Measurements from ENCODE around the gene TYSND1. TPM values are rescaled to one million over a fixed set of nuclear protein-coding genes. Genes with fewer than 3 reads are reported as not detected.
"Not testable (repeated sequence)": the region's sequence is repeated elsewhere in the genome, so short reads cannot be mapped to it uniquely, and the experiment has no call there.

TYSND1 gene
- total RNA-seq, 1 experiment from 2014 or later, result 23.6 TPM

DNA sequence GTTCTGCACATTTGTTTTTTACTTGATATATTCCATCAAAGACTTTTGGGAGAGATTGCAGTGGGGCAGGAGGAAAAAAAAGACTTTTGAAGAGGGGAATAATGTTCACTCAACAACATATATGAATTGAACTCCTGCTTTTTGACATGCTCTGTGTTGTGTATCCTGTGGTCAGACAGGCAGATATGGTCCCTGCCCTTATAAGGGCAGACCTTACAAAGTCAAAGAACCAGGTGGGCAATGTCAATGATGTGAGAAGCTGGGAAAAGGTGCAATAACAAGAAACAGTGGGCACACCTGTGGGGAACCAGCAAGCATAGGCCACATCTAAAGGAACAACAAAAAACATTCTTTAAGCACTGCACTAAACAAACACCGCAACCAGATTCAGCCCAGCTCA lies 22.1 kb downstream of the TYSND1 start:
- peaks cover 5% of the 10 kb centered on the region for H3K79me2 ChIP-seq (ENCODE audit: low read length)
- no peaks in the 10 kb centered on the region for H4K20me1 ChIP-seq (ENCODE audit: insufficient read depth, low read depth, low read length)
- H2AFZ ChIP-seq (ENCODE audit: low read length), result no peak overlapping the region
- no peaks in the 10 kb centered on the region for H3K27me3 ChIP-seq (ENCODE audit: low read length)
- no peaks in the 10 kb centered on the region for H3K4me1 ChIP-seq (ENCODE audit: low read length)
- no peaks in the 10 kb centered on the region for H3K9me3 ChIP-seq (ENCODE audit: low read length)
- H3K27ac ChIP-seq (ENCODE audit: low read length), result no peak overlapping the region
- peaks cover 6% of the 10 kb centered on the region for H3K36me3 ChIP-seq (ENCODE audit: insufficient read depth, low read length)
- H3K9ac ChIP-seq (ENCODE audit: low read length), result no peak overlapping the region
- no peak overlapping the region for H3K4me2 ChIP-seq (ENCODE audit: low read depth, low read length, poor library complexity, severe bottlenecking)
- no peaks in the 10 kb centered on the region for H3K9me2 ChIP-seq (replicated peaks; ENCODE audit: insufficient read depth, low read length)
- DNase-seq, result no peak
- no peak overlapping the region for H3K4me3 ChIP-seq (ENCODE audit: low read length)

DNA sequence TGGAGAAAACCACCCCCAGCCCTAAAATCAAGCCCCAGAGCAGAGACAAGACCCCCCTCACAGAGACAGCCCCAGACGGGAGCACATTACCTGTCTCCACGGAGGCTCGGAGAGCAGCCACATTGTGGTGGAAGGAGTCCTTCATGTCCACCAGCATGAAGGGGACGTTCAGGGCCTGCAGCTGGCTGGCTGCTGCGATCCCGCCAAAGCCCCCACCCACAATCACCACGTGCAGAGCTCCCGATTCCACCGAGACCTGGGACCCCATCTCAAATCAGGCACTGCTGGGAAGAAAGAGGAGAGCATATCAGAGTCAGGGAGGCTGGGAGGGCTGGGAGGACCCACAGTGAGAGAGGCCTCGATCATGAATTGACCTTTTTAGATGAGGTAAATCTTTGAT lies 22.7 kb downstream of the TYSND1 start:
- H3K4me3 ChIP-seq (ENCODE audit: low read length), result no peak overlapping the region
- H3K9ac ChIP-seq (ENCODE audit: low read length), result no peak overlapping the region
- no peaks in the 10 kb centered on the region for H4K20me1 ChIP-seq (ENCODE audit: insufficient read depth, low read depth, low read length)

DNA sequence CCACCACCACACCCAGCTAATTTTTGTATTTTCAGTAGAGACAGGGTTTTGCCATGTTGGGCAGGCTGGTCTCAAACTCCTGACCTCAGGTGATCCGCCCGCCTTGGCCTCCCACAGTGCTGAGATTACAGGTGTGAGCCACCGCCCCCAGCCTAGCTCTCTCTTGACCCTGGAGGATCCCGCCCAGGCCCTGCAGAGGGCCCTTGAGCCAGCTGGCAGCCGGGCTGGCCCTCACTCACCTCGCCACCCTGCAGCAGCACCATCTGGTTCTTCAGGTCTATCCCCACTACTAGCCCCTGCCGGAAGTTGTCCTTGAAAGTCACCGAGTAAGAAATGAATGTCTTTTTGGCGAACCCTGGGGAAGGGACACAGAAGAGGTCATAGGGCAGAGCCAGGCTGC lies 23.3 kb downstream of the TYSND1 start:
- not testable (repeated sequence) for H3K36me3 ChIP-seq (ENCODE audit: insufficient read depth, low read length); H3K9me3 ChIP-seq (ENCODE audit: low read length); H3K27ac ChIP-seq (ENCODE audit: low read length); H3K4me1 ChIP-seq (ENCODE audit: low read length); H3K9ac ChIP-seq (ENCODE audit: low read length); H3K4me2 ChIP-seq (ENCODE audit: low read depth, low read length, poor library complexity, severe bottlenecking); H3K27me3 ChIP-seq (ENCODE audit: low read length); H3K9me2 ChIP-seq (replicated peaks; ENCODE audit: insufficient read depth, low read length); H3K4me3 ChIP-seq (ENCODE audit: low read length); H3K79me2 ChIP-seq (ENCODE audit: low read length); H2AFZ ChIP-seq (ENCODE audit: low read length); DNase-seq; H4K20me1 ChIP-seq (ENCODE audit: insufficient read depth, low read depth, low read length)

More for the DNA sequence above, 22.7 kb downstream of the TYSND1 start:
- H3K27ac ChIP-seq (ENCODE audit: low read length), result no peak overlapping the region
- H3K4me1 ChIP-seq (ENCODE audit: low read length), result no peaks in the 10 kb centered on the region
- DNase-seq, result no peak
- H3K27me3 ChIP-seq (ENCODE audit: low read length), result no peaks in the 10 kb centered on the region
- no peaks in the 10 kb centered on the region for H3K9me3 ChIP-seq (ENCODE audit: low read length)
- peaks cover 3% of the 10 kb centered on the region; the same call in 1 of the 2 replicates for H3K79me2 ChIP-seq (ENCODE audit: low read length)
- H3K9me2 ChIP-seq (replicated peaks; ENCODE audit: insufficient read depth, low read length), result no peaks in the 10 kb centered on the region
- H3K4me2 ChIP-seq (ENCODE audit: low read depth, low read length, poor library complexity, severe bottlenecking), result no peak overlapping the region
- H3K36me3 ChIP-seq (ENCODE audit: insufficient read depth, low read length), result peaks cover 4% of the 10 kb centered on the region; the same call in 1 of the 2 replicates
- H2AFZ ChIP-seq (ENCODE audit: low read length), result no peak overlapping the region

DNA sequence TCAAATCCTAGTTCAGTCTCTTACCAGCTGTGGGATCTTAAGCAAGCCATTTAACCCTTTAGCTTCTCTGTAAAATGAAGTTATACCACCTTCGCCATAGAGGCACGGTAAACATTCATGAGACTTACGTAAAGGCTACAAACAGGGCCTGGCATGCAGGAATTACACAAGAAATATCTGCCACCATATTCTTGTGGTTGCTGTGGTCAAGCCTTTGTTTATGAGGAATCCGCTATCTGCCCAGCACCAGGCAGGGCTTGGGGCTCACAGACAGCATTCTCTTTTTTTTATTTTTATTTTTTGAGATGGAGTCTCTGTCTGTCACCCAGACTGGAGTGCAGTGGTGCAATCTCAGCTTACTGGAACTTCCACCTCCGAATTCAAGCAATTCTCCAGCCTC lies 23.8 kb downstream of the TYSND1 start:
- H3K4me1 ChIP-seq (ENCODE audit: low read length), result no peaks in the 10 kb centered on the region
- no peaks in the 10 kb centered on the region for H4K20me1 ChIP-seq (ENCODE audit: insufficient read depth, low read depth, low read length)
- H3K27ac ChIP-seq (ENCODE audit: low read length), result no peak overlapping the region
- peaks cover 3% of the 10 kb centered on the region; the same call in 1 of the 2 replicates for H3K79me2 ChIP-seq (ENCODE audit: low read length)
- DNase-seq, result no peak
- no peak overlapping the region for H3K4me3 ChIP-seq (ENCODE audit: low read length)
- H3K4me2 ChIP-seq (ENCODE audit: low read depth, low read length, poor library complexity, severe bottlenecking), result no peak overlapping the region
- H3K9me3 ChIP-seq (ENCODE audit: low read length), result no peaks in the 10 kb centered on the region
- no peaks in the 10 kb centered on the region for H3K27me3 ChIP-seq (ENCODE audit: low read length)
- H2AFZ ChIP-seq (ENCODE audit: low read length), result no peak overlapping the region
- no peak overlapping the region for H3K9ac ChIP-seq (ENCODE audit: low read length)
- H3K9me2 ChIP-seq (replicated peaks; ENCODE audit: insufficient read depth, low read length), result no peaks in the 10 kb centered on the region
- peaks cover 4% of the 10 kb centered on the region; the same call in 1 of the 2 replicates for H3K36me3 ChIP-seq (ENCODE audit: insufficient read depth, low read length)

DNA sequence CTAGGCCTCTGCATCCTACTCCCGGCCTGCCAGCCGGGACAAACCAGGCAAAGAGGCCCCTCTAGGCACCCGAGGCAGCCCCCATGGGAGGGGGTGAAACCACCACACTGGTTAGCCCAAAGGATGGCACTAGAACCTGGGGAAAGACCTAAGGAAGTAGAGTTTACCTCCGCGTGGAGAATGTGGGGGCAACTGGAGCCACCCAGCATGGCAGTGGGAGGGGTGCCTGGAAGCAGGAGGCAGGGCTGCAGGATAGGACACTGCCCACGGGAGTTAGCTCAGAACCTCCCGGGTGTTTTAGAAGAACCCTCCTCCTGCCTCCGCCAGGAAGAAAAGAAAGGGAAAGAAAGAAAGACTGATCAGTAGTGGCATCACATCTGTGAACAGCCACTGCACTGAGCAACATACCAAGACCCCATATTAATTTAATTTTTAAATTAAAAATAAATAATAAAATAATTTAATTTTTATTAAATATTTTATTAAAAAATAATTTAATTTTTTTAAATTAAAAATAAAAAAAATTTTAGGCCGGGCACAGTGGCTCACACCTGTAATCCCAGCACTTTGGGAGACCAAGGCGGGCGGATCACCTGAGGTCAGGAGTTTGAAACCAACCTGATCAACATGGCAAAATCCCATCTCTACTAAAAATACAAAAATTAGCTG lies 25.1 kb downstream of the TYSND1 start:
- no peak overlapping the region for H3K4me2 ChIP-seq (ENCODE audit: low read depth, low read length, poor library complexity, severe bottlenecking)
- H3K36me3 ChIP-seq (ENCODE audit: insufficient read depth, low read length), result peaks cover 4% of the 10 kb centered on the region; the same call in 1 of the 2 replicates
- no peak overlapping the region for H3K27ac ChIP-seq (ENCODE audit: low read length)
- H3K4me1 ChIP-seq (ENCODE audit: low read length), result no peaks in the 10 kb centered on the region
- H2AFZ ChIP-seq (ENCODE audit: low read length), result no peak overlapping the region
- no peak overlapping the region for H3K4me3 ChIP-seq (ENCODE audit: low read length)
- H3K79me2 ChIP-seq (ENCODE audit: low read length), result peaks cover 3% of the 10 kb centered on the region; the same call in 1 of the 2 replicates
- no peaks in the 10 kb centered on the region for H4K20me1 ChIP-seq (ENCODE audit: insufficient read depth, low read depth, low read length)
- H3K9me2 ChIP-seq (replicated peaks; ENCODE audit: insufficient read depth, low read length), result no peaks in the 10 kb centered on the region
- no peak for DNase-seq
- no peaks in the 10 kb centered on the region for H3K27me3 ChIP-seq (ENCODE audit: low read length)
- H3K9ac ChIP-seq (ENCODE audit: low read length), result no peak overlapping the region
- no peaks in the 10 kb centered on the region for H3K9me3 ChIP-seq (ENCODE audit: low read length)

DNA sequence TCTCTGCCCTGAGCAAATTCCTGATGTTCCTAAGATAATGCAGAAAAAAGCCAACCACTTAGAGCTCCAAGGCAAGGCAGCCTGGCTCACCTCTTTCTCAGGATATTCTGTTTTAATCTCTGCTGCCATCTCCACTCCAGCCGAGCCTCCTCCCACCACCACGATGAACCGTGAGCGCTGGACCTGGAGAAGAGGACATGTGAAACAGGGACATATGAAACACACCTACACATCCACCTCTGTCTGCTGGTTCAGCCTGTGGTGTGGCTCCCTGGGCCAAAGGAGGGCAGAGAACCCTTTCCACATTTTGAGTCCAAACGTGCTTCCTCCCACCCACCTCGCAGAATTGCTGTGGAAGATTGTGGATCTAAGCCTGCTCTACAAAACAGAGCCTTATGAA lies 26.1 kb downstream of the TYSND1 start:
- H3K36me3 ChIP-seq (ENCODE audit: insufficient read depth, low read length), result peaks cover 8% of the 10 kb centered on the region; the same call in 1 of the 2 replicates

DNA sequence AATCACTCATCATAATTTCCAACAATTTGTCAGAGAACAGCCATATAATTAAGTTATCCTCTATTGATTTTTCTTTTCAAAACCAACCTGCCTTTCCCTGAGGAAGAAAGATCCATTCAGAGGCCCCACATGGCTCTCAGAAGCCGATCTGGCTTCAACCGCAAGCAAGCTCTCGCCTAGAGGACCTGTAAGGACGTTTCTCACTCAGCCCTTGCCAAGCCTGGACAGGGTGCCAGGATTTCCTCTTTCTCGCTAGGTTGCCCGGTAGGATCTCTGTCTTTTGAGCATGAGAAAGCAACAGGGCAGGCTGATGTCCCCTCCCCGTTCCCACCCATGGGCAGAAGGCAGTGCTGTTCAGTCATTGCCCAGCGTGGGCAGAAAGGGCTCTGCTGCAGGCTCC lies 26.9 kb downstream of the TYSND1 start:
- Histone ChIP-seq H3K4me2 (ENCODE audit: low read depth, low read length, poor library complexity, severe bottlenecking) (no peak overlapping the region), H3K4me1 (ENCODE audit: low read length) (no peaks in the 10 kb centered on the region), H3K9me2 (replicated peaks; ENCODE audit: insufficient read depth, low read length) (no peaks in the 10 kb centered on the region), H3K36me3 (ENCODE audit: insufficient read depth, low read length) (peaks cover 8% of the 10 kb centered on the region; the same call in 1 of the 2 replicates), H3K9me3 (ENCODE audit: low read length) (no peaks in the 10 kb centered on the region), H3K27me3 (ENCODE audit: low read length) (no peaks in the 10 kb centered on the region), H3K4me3 (ENCODE audit: low read length) (no peak overlapping the region), H3K79me2 (ENCODE audit: low read length) (peaks cover 1% of the 10 kb centered on the region; the same call in 1 of the 2 replicates), H4K20me1 (ENCODE audit: insufficient read depth, low read depth, low read length) (no peaks in the 10 kb centered on the region), H3K9ac (ENCODE audit: low read length) (no peak overlapping the region), H2AFZ (ENCODE audit: low read length) (no peak overlapping the region), H3K27ac (ENCODE audit: low read length) (no peak overlapping the region)
- DNase-seq, result no peak

More for the DNA sequence above, 26.1 kb downstream of the TYSND1 start:
- no peak overlapping the region for H3K4me3 ChIP-seq (ENCODE audit: low read length)
- no peak overlapping the region for H2AFZ ChIP-seq (ENCODE audit: low read length)
- no peak overlapping the region for H3K4me2 ChIP-seq (ENCODE audit: low read depth, low read length, poor library complexity, severe bottlenecking)
- H3K27me3 ChIP-seq (ENCODE audit: low read length), result no peaks in the 10 kb centered on the region
- no peaks in the 10 kb centered on the region for H3K9me2 ChIP-seq (replicated peaks; ENCODE audit: insufficient read depth, low read length)
- no peaks in the 10 kb centered on the region for H4K20me1 ChIP-seq (ENCODE audit: insufficient read depth, low read depth, low read length)
- DNase-seq, result no peak
- no peaks in the 10 kb centered on the region for H3K9me3 ChIP-seq (ENCODE audit: low read length)
- H3K4me1 ChIP-seq (ENCODE audit: low read length), result no peaks in the 10 kb centered on the region
- peaks cover 3% of the 10 kb centered on the region; the same call in 1 of the 2 replicates for H3K79me2 ChIP-seq (ENCODE audit: low read length)
- no peak overlapping the region for H3K9ac ChIP-seq (ENCODE audit: low read length)
- H3K27ac ChIP-seq (ENCODE audit: low read length), result no peak overlapping the region

DNA sequence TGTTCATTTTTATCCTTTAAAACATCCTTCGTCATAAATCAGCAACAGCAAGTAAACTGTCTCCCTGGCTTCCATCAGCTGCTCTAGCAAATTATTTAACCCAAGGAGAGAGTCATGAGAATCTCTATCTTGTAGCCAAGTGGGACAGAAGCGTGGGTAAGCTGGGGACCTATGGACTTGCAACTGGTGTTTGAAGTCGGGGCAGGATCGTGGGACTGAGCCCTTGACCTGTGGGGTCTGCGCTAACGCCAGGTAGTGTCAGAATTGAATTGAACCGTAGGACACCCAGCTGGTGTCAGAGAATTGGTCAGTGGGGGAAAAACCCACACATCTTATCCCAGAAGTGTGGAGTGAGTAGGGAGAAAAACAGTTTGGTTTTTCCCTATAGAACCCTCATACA lies 27.3 kb downstream of the TYSND1 start:
- no peaks in the 10 kb centered on the region for H3K79me2 ChIP-seq (ENCODE audit: low read length)
- peaks cover 8% of the 10 kb centered on the region; the same call in 1 of the 2 replicates for H3K36me3 ChIP-seq (ENCODE audit: insufficient read depth, low read length)

More for the DNA sequence above, 27.3 kb downstream of the TYSND1 start:
- H3K27me3 ChIP-seq (ENCODE audit: low read length), result no peaks in the 10 kb centered on the region
- H3K27ac ChIP-seq (ENCODE audit: low read length), result no peak overlapping the region
- H3K4me3 ChIP-seq (ENCODE audit: low read length), result no peak overlapping the region
- no peaks in the 10 kb centered on the region for H3K9me2 ChIP-seq (replicated peaks; ENCODE audit: insufficient read depth, low read length)
- no peak overlapping the region for H3K9ac ChIP-seq (ENCODE audit: low read length)
- DNase-seq, result no peak
- H3K9me3 ChIP-seq (ENCODE audit: low read length), result no peaks in the 10 kb centered on the region
- H2AFZ ChIP-seq (ENCODE audit: low read length), result no peak overlapping the region
- no peaks in the 10 kb centered on the region for H3K4me1 ChIP-seq (ENCODE audit: low read length)
- H3K4me2 ChIP-seq (ENCODE audit: low read depth, low read length, poor library complexity, severe bottlenecking), result no peak overlapping the region
- no peaks in the 10 kb centered on the region for H4K20me1 ChIP-seq (ENCODE audit: insufficient read depth, low read depth, low read length)
